Liver (tissue), 9 donors: ENCODE results near the gene GRIK1. TPM values are rescaled to one million over a fixed set of nuclear protein-coding genes. Genes with fewer than 3 reads are reported as not detected.

ENCODE experiments used
- DNase-seq: peaks from one replicate; pipeline ENCODE4 v3.0.0-alpha.2; 2017; ENCODE audit warnings: low spot score
- H3K27ac ChIP-seq, 2 donors: one replicate each; pipeline ENCODE4 v1.7.0; 2013; ENCODE audit warnings: inconsistent platforms in 2 of 2, low read length in 2 of 2, control low read depth in 1 of 2, low read depth in 1 of 2, mild to moderate bottlenecking in 1 of 2
- H3K27me3 ChIP-seq, 4 donors: one replicate each; pipeline versions ENCODE4 v1.6.1 to v1.7.0; 2013; ENCODE audit warnings: low read length in 3 of 4, inconsistent platforms in 1 of 4, mild to moderate bottlenecking in 1 of 4, moderate library complexity in 1 of 4; ENCODE audit not compliant: control insufficient read depth in 4 of 4, insufficient read depth in 4 of 4
- H3K36me3 ChIP-seq, 4 donors: one replicate each; pipeline versions ENCODE4 v1.6.1 to v1.7.0; 2013; ENCODE audit warnings: low read length in 3 of 4, mild to moderate bottlenecking in 3 of 4, low read depth in 1 of 4, moderate library complexity in 1 of 4; ENCODE audit not compliant: control insufficient read depth in 4 of 4, insufficient read depth in 3 of 4
- H3K4me1 ChIP-seq, 4 donors: one replicate each; pipeline versions ENCODE4 v1.6.1 to v1.7.0; 2013; ENCODE audit warnings: low read length in 3 of 4, mild to moderate bottlenecking in 3 of 4, moderate library complexity in 1 of 4; ENCODE audit not compliant: control insufficient read depth in 4 of 4, insufficient read depth in 4 of 4
- H3K4me3 ChIP-seq, 3 donors: one replicate each; pipeline versions ENCODE4 v1.6.1 to v1.7.0; 2013; ENCODE audit warnings: low read length in 3 of 3, control low read depth in 1 of 3, low read depth in 1 of 3, mild to moderate bottlenecking in 1 of 3
- H3K9ac ChIP-seq, 2 donors: one replicate each; pipeline ENCODE4 v1.7.0; 2013; ENCODE audit warnings: low read length in 2 of 2, mild to moderate bottlenecking in 2 of 2, moderate library complexity in 2 of 2, control low read depth in 1 of 2, low read depth in 1 of 2
- H3K9me3 ChIP-seq, 4 donors: one replicate each; pipeline versions ENCODE4 v1.6.1 to v1.7.0; 2013; ENCODE audit warnings: low read length in 3 of 4; ENCODE audit not compliant: control insufficient read depth in 4 of 4
- CTCF ChIP-seq: fragments of 150-350 bp; IDR thresholded peaks from 2 replicates; pipeline ENCODE4 v1.5.1; 2017; ENCODE audit warnings: improper control_type of control experiment, low read depth, low read length; ENCODE audit not compliant: missing input control
- EGR1 ChIP-seq, 2 donors: IDR thresholded peaks; 2 replicates each; pipeline ENCODE4 v1.6.1; 2016 to 2018; ENCODE audit warnings: antibody characterized with exemption in 2 of 2, low read depth in 2 of 2
- FOXA2 ChIP-seq: IDR thresholded peaks from 2 replicates; pipeline ENCODE4 v1.6.1; 2016; ENCODE audit warnings: antibody characterized with exemption
- GABPA ChIP-seq, 2 donors: IDR thresholded peaks in 1 of 2; conservative IDR thresholded peaks in 1 of 2; 2 replicates each; pipeline ENCODE4 v1.6.1; 2016; ENCODE audit warnings: antibody characterized with exemption in 2 of 2, mild to moderate bottlenecking in 1 of 2, moderate library complexity in 1 of 2
- HNF4G ChIP-seq: IDR thresholded peaks from 2 replicates; pipeline ENCODE4 v1.6.1; 2016; ENCODE audit warnings: antibody characterized with exemption
- JUND ChIP-seq, 2 donors: IDR thresholded peaks; 2 replicates each; pipeline ENCODE4 v1.6.1; 2016; ENCODE audit warnings: antibody characterized with exemption in 2 of 2
- MAX ChIP-seq: IDR thresholded peaks from 2 replicates; pipeline ENCODE4 v1.6.1; 2016; ENCODE audit warnings: antibody characterized with exemption
- NR2F2 ChIP-seq: IDR thresholded peaks from 2 replicates; pipeline ENCODE4 v1.6.1; 2016; ENCODE audit warnings: antibody characterized with exemption
- REST ChIP-seq: IDR thresholded peaks from 2 replicates; pipeline ENCODE4 v1.6.1; 2016; ENCODE audit warnings: antibody characterized with exemption, mild to moderate bottlenecking
- TAF1 ChIP-seq: conservative IDR thresholded peaks from 2 replicates; pipeline ENCODE4 v1.6.1; 2016; ENCODE audit warnings: antibody characterized with exemption, mild to moderate bottlenecking
- YY1 ChIP-seq: IDR thresholded peaks from 2 replicates; pipeline ENCODE4 v1.6.1; 2016; ENCODE audit warnings: antibody characterized with exemption, mild to moderate bottlenecking
- WGBS: extraction: QIAGEN DNeasy Blood & Tissue Kit; methylation state at CpG from one replicate; pipeline ENCODE4 v1.1.7; 2013; 5-methylcytosine and 5-hydroxymethylcytosine counted together
- polyA plus RNA-seq, 2 donors: library from polyadenylated mRNA; stranded (reverse) in 1 of 2; unstranded in 1 of 2; fragments of 200-250 nt in 1 of 2; fragments of >200 nt in 1 of 2; fragmentation: Nextera tagmentation in 1 of 2; extraction: Ambion mirVana in 1 of 2; gene quantifications; one replicate each; pipeline versions ENCODE4 v1.2.1 to v1.2.3, GENCODE V29; 2013 to 2015
- total RNA-seq, 2 donors: library from RNA; depleted of rRNA; stranded (reverse); fragments of >200 nt; gene quantifications; one replicate each; pipeline ENCODE4 v1.2.3, GENCODE V29; 2014
- TF ChIP-seq, protein P1 (sequence below): IDR thresholded peaks from 2 replicates; pipeline ENCODE4 v1.6.1; 2016; ENCODE audit warnings: antibody characterized with exemption
- donor health status: healthy.
- donor health status: healthy.
- donor health status: healthy.
- donor health status: healthy.
- donor health status: healthy.

The GRIK1 gene
- total and polyA plus RNA-seq, 4 donors: 0.02 to 0.14 (median 0.05) TPM; not detected in 1

DNA sequence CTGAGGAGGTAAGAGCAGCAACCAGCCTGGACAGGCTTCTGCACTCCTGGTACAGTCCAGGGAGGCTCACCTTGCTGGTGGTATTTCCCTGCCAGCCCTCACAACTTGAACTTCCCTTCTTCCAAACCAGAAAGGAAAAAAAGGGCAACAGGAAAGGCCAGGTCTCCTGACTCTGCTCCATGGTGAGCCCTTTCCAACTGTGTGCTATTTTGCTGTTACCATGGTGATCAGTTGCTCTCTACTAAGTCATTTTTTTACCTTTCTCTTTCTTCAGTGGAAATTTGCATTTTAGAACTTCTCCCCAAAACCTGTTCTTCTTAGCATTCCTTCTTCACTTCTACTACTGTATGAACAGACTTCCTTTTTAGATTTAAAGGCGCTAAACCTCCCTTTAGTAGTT is 164.3 kb downstream of the GRIK1 start:
- H3K9ac ChIP-seq: no peak overlapping the region
- no peak overlapping the region for H3K4me3 ChIP-seq
- H3K27me3 ChIP-seq: no peaks in the 10 kb centered on the region
- H3K27ac ChIP-seq: no peak overlapping the region
- 96% methylated on average over 1 of the region's 1 CpG for WGBS
- no peaks in the 10 kb centered on the region for H3K36me3 ChIP-seq
- H3K9me3 ChIP-seq: no peaks in the 10 kb centered on the region
- TF ChIP-seq YY1 (no peak), TAF1 (no peak), MAX (no peak), REST (no peak), JUND (IDR thresholded peaks at IDR 0.05) (no peak), HNF4G (no peak), FOXA2 (no peak), GABPA (IDR thresholded peaks at IDR 0.05 in 1 of 2, conservative IDR thresholded peaks at IDR 0.05 in 1 of 2) (no peak)
- H3K4me1 ChIP-seq: peaks cover 0 to 3% (median 0%) of the 10 kb centered on the region in 4 donors
- DNase-seq: no peak

GRCh38 chr21:29771491-29772066 is 168.2 kb downstream of the GRIK1 start:
- TF ChIP-seq NR2F2 (no peak), HNF4G (no peak), MAX (no peak), CTCF (no peak), EGR1 (IDR thresholded peaks at IDR 0.05; ENCODE audit: low read depth in 2 of 2) (no peak), REST (no peak)
- TF ChIP-seq, protein P1, sequence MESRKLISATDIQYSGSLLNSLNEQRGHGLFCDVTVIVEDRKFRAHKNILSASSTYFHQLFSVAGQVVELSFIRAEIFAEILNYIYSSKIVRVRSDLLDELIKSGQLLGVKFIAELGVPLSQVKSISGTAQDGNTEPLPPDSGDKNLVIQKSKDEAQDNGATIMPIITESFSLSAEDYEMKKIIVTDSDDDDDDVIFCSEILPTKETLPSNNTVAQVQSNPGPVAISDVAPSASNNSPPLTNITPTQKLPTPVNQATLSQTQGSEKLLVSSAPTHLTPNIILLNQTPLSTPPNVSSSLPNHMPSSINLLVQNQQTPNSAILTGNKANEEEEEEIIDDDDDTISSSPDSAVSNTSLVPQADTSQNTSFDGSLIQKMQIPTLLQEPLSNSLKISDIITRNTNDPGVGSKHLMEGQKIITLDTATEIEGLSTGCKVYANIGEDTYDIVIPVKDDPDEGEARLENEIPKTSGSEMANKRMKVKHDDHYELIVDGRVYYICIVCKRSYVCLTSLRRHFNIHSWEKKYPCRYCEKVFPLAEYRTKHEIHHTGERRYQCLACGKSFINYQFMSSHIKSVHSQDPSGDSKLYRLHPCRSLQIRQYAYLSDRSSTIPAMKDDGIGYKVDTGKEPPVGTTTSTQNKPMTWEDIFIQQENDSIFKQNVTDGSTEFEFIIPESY: no peak

More at GRCh38 chr21:29771491-29772066, 168.2 kb downstream of the GRIK1 start:
- no peaks in the 10 kb centered on the region for H3K27me3 ChIP-seq
- 91% methylated on average over 4 of the region's 4 CpGs for WGBS
- H3K27ac ChIP-seq: no peak overlapping the region
- no peak for DNase-seq
- H3K9ac ChIP-seq: no peak overlapping the region
- H3K9me3 ChIP-seq: no peaks in the 10 kb centered on the region
- no peaks in the 10 kb centered on the region for H3K36me3 ChIP-seq
- H3K4me1 ChIP-seq: no peaks in the 10 kb centered on the region
- no peak overlapping the region for H3K4me3 ChIP-seq
